Measurements from ENCODE around the gene RBM45. TPM values are rescaled to one million over a fixed set of nuclear protein-coding genes. Genes with fewer than 3 reads are reported as not detected.
"Not testable (repeated sequence)": the region's sequence is repeated elsewhere in the genome, so short reads cannot be mapped to it uniquely, and the experiment has no call there.

RBM45 gene, protein sequence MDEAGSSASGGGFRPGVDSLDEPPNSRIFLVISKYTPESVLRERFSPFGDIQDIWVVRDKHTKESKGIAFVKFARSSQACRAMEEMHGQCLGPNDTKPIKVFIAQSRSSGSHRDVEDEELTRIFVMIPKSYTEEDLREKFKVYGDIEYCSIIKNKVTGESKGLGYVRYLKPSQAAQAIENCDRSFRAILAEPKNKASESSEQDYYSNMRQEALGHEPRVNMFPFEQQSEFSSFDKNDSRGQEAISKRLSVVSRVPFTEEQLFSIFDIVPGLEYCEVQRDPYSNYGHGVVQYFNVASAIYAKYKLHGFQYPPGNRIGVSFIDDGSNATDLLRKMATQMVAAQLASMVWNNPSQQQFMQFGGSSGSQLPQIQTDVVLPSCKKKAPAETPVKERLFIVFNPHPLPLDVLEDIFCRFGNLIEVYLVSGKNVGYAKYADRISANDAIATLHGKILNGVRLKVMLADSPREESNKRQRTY
- polyA plus RNA-seq (ENCODE audit: insufficient read length in 10 of 10): 10 to 100 TPM in 6 of 10 donors, 1 to 10 TPM in 4; 8.6 to 14.6 (median 10.5) TPM
- long read RNA-seq, donor 1, partial matches to known transcripts: 0 of 1 reads
- long read RNA-seq, donor 1, other reads (novel, unspliced or antisense): 0 of 1 reads
- long read RNA-seq, donor 2, partial matches to known transcripts: 0 of 1 reads
- long read RNA-seq, donor 2, other reads (novel, unspliced or antisense): 0 of 1 reads
- long read RNA-seq, donor 3: 0 reads
- long read RNA-seq, donor 4, partial matches to known transcripts: 0 of 1 reads
- long read RNA-seq, donor 4, other reads (novel, unspliced or antisense): 0 of 1 reads
- long read RNA-seq, donor 5, partial matches to known transcripts: 0 of 4 reads
- long read RNA-seq, donor 5, other reads (novel, unspliced or antisense): 0 of 4 reads
- long read RNA-seq, donor 6: 0 reads
- long read RNA-seq, donor 7, partial matches to known transcripts: 0 of 1 reads
- long read RNA-seq, donor 7, other reads (novel, unspliced or antisense): 0 of 1 reads
- long read RNA-seq, donor 8, partial matches to known transcripts: 0 of 1 reads
- long read RNA-seq, donor 8, other reads (novel, unspliced or antisense): 0 of 1 reads
- long read RNA-seq, donor 9, partial matches to known transcripts: 0 of 1 reads
- long read RNA-seq, donor 9, other reads (novel, unspliced or antisense): 0 of 1 reads

- DNase-seq: peak; percentile 85 to 96 (median 92)
Observed at GRCh38 chr2:178112202-178113152, at the start of gene RBM45. RBM45 (plus strand) TSS chr2:178112437; CDS start chr2:178112547, 110 bp downstream.

DNA sequence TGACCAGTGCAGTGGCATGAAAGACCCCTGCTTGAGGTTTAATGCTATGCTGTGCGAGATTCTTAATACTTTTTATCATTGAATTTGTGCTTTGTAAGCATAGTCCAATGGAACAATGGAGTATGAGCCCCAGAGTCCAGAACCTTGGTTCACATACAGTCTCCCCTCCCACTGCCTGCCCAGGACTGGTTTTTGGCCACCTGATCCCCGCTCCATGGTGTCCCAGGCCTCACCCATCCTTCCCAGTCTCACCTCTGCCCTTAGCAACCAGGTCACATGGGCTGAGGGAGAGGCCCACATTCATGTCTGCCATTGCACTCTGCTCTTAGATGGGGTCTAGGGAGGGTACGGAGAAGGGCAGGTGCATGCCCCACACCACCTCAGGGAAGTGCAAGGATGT lies 45.9 kb upstream of the RBM45 start:
- no peak for DNase-seq

GRCh38 chr2:178066890-178067669 lies 45.2 kb upstream of the RBM45 start:
- no peak for DNase-seq

- DNase-seq: no peak
Observed at GRCh38 chr2:178068823-178069454, 43.3 kb upstream of the RBM45 start.

GRCh38 chr2:178069551-178069950 lies 42.7 kb upstream of the RBM45 start:
- DNase-seq: no peak

DNA sequence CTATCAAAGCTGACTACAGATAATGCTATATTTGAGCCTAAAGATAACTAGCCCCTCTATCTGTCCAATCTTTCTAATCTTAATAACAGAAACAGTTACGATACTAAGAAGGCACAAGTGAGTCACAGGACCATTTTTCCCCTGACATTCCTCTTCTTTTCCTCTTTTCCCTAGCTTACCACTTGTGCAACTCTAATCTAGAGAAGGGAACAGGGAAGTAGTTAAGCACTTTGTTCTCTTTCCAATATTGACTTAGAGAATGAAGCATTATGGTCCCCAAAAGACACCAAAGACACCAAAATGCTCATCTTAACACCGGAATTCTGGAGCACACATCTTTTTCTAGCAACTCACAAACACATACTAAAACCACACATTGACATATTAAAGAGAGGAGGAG lies 41.4 kb upstream of the RBM45 start:
- DNase-seq: no peak

GRCh38 chr2:178072000-178072382 lies 40.2 kb upstream of the RBM45 start:
- no peak for DNase-seq

DNA sequence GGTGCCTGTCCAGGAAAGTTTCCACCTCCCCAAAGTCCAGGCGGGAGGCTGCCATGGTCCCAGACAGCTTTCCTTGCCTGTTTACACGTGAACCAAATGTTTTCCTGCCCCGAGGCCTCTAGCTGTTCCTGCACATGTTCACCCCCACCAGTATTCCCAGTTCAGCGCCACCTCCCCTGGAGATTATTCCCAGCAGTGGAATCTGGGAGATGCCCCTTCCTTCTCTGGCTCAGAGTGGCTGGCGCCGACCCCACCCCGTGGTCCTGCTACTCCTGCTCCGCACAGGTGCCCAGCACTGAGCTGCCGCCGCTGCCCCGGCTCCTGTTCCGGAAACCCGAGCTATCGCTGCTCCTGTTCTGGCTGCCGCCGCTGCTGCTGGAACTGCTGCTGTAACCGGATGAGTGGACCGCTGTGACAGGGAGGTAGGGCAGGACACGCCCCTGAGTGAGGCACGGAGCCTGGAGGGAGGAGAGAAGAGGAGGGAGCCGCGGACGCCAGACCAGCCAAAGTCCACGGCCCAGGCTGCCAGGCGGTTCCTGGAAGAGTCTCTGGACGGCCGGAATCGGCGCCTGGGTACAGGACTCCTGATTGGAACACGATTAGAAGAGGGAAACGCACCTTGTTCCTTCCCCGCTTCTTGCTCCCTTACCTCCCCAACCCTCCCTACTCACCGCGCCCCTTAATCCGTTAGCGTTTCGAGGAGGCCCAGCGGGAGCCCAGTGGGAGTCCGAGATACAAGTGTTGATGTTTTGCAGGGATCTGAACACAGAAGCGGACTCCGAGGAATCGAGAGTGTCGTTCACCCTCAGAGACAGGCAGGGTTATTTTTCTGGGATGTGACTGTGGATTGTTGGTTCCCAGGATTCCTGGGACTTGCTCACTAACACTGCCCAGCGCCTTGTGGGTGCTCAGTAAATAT lies 39.6 kb upstream of the RBM45 start, which contains the start of gene PDE11A:
Gene PDE11A, minus strand, starts transcription at position 395 of the 919 bp plus-strand sequence. Its CDS starts 340 bp downstream, at position 55.
- peak; percentile 30 to 69 (median 49) for DNase-seq

GRCh38 chr2:178074123-178075005 lies 37.9 kb upstream of the RBM45 start:
- DNase-seq: no peak

DNA sequence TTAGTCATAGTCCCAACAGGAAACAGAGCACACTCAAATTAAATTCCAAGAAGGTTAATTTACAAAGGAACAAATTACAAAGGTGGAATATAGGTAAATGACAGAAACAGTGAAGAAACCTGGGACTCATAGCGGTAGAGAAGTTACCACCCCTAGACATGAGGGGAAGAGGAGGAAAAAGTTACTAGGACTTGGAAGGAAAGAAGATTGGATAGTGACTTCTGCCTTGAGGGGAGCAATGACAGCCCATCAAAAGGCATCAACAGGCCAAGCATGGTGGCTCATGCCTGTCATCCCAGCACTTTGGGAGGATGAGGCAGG lies 37.3 kb upstream of the RBM45 start:
- DNase-seq: no peak

DNA sequence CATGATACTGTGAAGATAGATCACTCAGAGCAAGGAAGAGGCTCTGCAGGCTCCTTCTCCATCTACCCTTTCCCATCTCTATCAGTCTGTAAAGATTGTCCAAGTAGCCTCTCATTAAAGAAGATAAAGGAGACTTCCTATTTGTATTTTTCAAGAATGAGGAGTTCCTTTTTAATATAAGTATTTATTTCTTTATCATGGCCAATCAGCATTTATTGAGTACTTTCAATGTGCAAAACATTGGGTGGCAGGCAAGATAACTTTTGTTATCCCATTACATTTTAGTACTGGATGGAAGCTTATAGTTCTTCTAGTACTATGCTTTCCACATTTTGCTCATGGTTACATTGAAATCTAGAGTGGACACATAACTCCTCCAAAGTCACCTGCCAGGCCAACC lies 36.1 kb upstream of the RBM45 start:
- DNase-seq: no peak

DNA sequence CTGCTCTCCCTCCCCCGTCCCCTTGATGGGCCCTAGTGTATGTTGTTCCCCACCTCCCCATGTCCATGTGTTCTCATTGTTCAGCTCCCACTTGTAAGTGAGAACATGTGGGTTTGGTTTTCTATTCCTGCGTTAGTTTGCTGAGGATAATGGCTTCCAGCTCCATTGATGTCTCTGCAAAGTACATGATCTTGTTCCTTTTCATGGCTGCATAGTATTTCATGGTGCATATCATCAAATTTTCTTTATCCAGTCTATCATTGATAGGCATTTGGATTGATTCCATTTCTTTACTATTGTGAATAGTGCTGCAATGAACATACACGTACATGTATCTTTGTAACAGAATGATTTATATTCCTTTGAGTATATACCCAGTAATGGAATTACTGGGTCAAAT lies 33.0 kb upstream of the RBM45 start:
- DNase-seq: not testable (repeated sequence)

GRCh38 chr2:178082408-178083045 lies 29.7 kb upstream of the RBM45 start:
- DNase-seq: no peak

- no peak for DNase-seq
Observed at GRCh38 chr2:178084273-178084672, 28.0 kb upstream of the RBM45 start.

GRCh38 chr2:178088774-178089270 lies 23.4 kb upstream of the RBM45 start:
- DNase-seq: no peak

DNA sequence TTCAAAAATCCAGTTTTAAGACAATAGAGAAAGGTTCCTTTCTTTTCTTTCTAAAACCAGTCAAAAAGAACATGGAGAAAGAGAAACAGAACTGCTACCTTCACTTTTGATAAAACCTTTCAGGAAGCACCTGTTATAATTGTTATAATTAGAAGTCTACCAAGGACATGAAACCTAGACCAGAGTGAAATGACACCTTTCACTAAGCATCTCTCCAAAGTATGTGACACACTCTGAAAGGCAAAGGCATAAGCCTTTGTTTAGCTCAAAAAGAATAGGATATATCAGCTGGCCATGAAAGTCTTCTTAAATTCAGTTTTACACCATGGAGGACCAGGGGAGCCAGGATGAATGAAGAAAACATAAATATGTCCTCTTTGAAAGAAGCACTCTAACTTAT lies 18.8 kb upstream of the RBM45 start:
- no peak for DNase-seq

Data from muscle of back (tissue), 13 donors.